ENCODE results near the gene ATXN1. TPM values are rescaled to one million over a fixed set of nuclear protein-coding genes. Genes with fewer than 3 reads are reported as not detected.

Gene ATXN1
- total and polyA plus RNA-seq, 2 experiments from 2014 or later = 4.8 to 9.1 TPM

- TF ChIP-seq, protein P1, sequence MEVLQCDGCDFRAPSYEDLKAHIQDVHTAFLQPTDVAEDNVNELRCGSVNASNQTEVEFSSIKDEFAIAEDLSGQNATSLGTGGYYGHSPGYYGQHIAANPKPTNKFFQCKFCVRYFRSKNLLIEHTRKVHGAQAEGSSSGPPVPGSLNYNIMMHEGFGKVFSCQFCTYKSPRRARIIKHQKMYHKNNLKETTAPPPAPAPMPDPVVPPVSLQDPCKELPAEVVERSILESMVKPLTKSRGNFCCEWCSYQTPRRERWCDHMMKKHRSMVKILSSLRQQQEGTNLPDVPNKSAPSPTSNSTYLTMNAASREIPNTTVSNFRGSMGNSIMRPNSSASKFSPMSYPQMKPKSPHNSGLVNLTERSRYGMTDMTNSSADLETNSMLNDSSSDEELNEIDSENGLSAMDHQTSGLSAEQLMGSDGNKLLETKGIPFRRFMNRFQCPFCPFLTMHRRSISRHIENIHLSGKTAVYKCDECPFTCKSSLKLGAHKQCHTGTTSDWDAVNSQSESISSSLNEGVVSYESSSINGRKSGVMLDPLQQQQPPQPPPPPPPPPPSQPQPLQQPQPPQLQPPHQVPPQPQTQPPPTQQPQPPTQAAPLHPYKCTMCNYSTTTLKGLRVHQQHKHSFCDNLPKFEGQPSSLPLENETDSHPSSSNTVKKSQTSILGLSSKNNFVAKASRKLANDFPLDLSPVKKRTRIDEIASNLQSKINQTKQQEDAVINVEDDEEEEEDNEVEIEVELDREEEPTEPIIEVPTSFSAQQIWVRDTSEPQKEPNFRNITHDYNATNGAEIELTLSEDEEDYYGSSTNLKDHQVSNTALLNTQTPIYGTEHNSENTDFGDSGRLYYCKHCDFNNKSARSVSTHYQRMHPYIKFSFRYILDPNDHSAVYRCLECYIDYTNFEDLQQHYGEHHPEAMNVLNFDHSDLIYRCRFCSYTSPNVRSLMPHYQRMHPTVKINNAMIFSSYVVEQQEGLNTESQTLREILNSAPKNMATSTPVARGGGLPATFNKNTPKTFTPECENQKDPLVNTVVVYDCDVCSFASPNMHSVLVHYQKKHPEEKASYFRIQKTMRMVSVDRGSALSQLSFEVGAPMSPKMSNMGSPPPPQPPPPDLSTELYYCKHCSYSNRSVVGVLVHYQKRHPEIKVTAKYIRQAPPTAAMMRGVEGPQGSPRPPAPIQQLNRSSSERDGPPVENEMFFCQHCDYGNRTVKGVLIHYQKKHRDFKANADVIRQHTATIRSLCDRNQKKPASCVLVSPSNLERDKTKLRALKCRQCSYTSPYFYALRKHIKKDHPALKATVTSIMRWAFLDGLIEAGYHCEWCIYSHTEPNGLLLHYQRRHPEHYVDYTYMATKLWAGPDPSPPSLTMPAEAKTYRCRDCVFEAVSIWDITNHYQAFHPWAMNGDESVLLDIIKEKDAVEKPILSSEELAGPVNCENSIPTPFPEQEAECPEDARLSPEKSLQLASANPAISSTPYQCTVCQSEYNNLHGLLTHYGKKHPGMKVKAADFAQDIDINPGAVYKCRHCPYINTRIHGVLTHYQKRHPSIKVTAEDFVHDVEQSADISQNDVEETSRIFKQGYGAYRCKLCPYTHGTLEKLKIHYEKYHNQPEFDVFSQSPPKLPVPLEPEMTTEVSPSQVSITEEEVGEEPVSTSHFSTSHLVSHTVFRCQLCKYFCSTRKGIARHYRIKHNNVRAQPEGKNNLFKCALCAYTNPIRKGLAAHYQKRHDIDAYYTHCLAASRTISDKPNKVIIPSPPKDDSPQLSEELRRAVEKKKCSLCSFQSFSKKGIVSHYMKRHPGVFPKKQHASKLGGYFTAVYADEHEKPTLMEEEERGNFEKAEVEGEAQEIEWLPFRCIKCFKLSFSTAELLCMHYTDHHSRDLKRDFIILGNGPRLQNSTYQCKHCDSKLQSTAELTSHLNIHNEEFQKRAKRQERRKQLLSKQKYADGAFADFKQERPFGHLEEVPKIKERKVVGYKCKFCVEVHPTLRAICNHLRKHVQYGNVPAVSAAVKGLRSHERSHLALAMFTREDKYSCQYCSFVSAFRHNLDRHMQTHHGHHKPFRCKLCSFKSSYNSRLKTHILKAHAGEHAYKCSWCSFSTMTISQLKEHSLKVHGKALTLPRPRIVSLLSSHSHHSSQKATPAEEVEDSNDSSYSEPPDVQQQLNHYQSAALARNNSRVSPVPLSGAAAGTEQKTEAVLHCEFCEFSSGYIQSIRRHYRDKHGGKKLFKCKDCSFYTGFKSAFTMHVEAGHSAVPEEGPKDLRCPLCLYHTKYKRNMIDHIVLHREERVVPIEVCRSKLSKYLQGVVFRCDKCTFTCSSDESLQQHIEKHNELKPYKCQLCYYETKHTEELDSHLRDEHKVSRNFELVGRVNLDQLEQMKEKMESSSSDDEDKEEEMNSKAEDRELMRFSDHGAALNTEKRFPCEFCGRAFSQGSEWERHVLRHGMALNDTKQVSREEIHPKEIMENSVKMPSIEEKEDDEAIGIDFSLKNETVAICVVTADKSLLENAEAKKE (CRISPR knock-in tag; IDR thresholded peaks at IDR 0.05) = no peak
- TF ChIP-seq NANOG (IDR thresholded peaks at IDR 0.05; ENCODE audit: borderline replicate concordance) (no peak), STAT1 (IDR thresholded peaks at IDR 0.05; ENCODE audit: unreplicated experiment) (no peak), REST (IDR thresholded peaks at IDR 0.05; ENCODE audit: unreplicated experiment) (no peak)
Measured at GRCh38 chr6:16399695-16400094, 361.6 kb downstream of the ATXN1 start (continued).

DNA sequence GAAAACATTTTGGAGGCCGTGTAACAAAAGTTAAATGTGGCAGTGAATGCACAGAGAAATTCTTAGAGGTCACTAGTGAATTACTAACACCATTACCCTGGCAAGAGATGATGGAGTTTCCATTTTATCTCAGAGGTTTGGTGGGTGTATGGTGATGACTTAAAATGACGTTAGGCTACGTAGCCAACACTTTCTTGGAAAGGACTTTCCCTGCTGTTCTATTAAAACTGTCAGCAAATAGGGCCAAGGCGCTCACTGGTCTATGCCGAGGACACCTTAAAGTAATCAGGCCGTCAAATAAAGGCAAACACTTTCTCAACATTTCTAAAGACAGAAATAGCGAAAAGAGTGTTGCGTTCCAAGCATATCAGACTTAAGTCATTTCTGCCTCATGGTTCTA, 362.1 kb downstream of the ATXN1 start:
- DNase-seq (ENCODE audit: low spot score) = no peak
- Histone ChIP-seq H4K20me1 (replicated peaks; ENCODE audit: insufficient read depth) (no peaks in the 10 kb centered on the region), H3F3A (replicated peaks; ENCODE audit: low read depth) (no peaks in the 10 kb centered on the region), H3K27ac (ENCODE audit: low read depth) (no peak overlapping the region), H3K79me2 (replicated peaks; ENCODE audit: insufficient read depth) (no peaks in the 10 kb centered on the region), H3K36me3 (ENCODE audit: insufficient read depth) (no peaks in the 10 kb centered on the region), H3K4me3 (no peak overlapping the region), H3K4me1 (ENCODE audit: insufficient read depth) (peaks cover 6% of the 10 kb centered on the region; the same call in 1 of the 2 replicates), H2AFZ (no peak overlapping the region), H3K27me3 (ENCODE audit: insufficient read depth) (no peaks in the 10 kb centered on the region), H3K9me2 (ENCODE audit: insufficient read depth) (peaks cover 5% of the 10 kb centered on the region; the same call in 1 of the 2 replicates), H3K4me2 (no peak overlapping the region)
- Mint-ChIP-seq H3K27ac (no peak overlapping the region), H3K4me3 (no peak overlapping the region), H3K9me3 (no peaks in the 10 kb centered on the region), H3K27me3 (ENCODE audit: insufficient read depth, low read depth, poor library complexity) (peaks cover 4% of the 10 kb centered on the region), H3K36me3 (ENCODE audit: low read depth) (no peaks in the 10 kb centered on the region; the same call in 2 of the 3 replicates), H3K4me1 (peaks cover 2% of the 10 kb centered on the region; the same call in 1 of the 3 replicates)
- no peak for ATAC-seq
- TF ChIP-seq REST (IDR thresholded peaks at IDR 0.05; ENCODE audit: unreplicated experiment) = no peak
- no peak for TF ChIP-seq ETS1 (IDR thresholded peaks at IDR 0.05)
- no peak for TF ChIP-seq NANOG (IDR thresholded peaks at IDR 0.05; ENCODE audit: borderline replicate concordance)
- TF ChIP-seq POLR2AphosphoS5 (IDR thresholded peaks at IDR 0.05; ENCODE audit: low read depth) = no peak
- TF ChIP-seq EZH2phosphoT487 (IDR thresholded peaks at IDR 0.05; ENCODE audit: unreplicated experiment) = no peak
- TF ChIP-seq EZH2 (IDR thresholded peaks at IDR 0.05; ENCODE audit: low read depth, unreplicated experiment) = no peak

All from GM23338 (cell line).